HG03442 (cell line): ENCODE data around the gene SAMD9L.
A peak's percentile ranks its signal among the peaks of the same experiment; 100 is the strongest.

Experiments
- ATAC-seq: cut with Tn5 transposase; IDR thresholded peaks from one replicate; pipeline ENCODE4 v1.9.1; 2021; ENCODE audit warnings: mild to moderate bottlenecking, moderate library complexity; ENCODE audit not compliant: unreplicated experiment

SAMD9L gene

GRCh38 chr7:93148144-93148543, at the start of gene SAMD9L:
Gene SAMD9L, minus strand, starts transcription at chr7:93148385. Its CDS starts 12,414 bp downstream, at chr7:93135971.
- peak; percentile 63 for ATAC-seq

- no peak for ATAC-seq
These were observed 48.2 kb upstream of the SAMD9L start for GRCh38 chr7:93196336-93196735.

GRCh38 chr7:93194386-93194785, 46.2 kb upstream of the SAMD9L start:
- no peak for ATAC-seq

GRCh38 chr7:93188870-93189634, 40.9 kb upstream of the SAMD9L start:
- no peak for ATAC-seq

- no peak for ATAC-seq
These were observed 37.3 kb upstream of the SAMD9L start for GRCh38 chr7:93185303-93186027.

- ATAC-seq, result no peak
These were observed 31.0 kb upstream of the SAMD9L start for GRCh38 chr7:93179173-93179572.

- no peak for ATAC-seq
These were observed 30.0 kb upstream of the SAMD9L start for GRCh38 chr7:93178213-93178612.

GRCh38 chr7:93176992-93177580, 28.9 kb upstream of the SAMD9L start:
- ATAC-seq, result no peak

GRCh38 chr7:93175219-93175618, 27.0 kb upstream of the SAMD9L start:
- ATAC-seq, result no peak

- ATAC-seq, result no peak
These were observed 24.5 kb upstream of the SAMD9L start for GRCh38 chr7:93172683-93173082.

GRCh38 chr7:93171606-93172226, 23.5 kb upstream of the SAMD9L start:
- ATAC-seq, result no peak

GRCh38 chr7:93165447-93165846, 17.3 kb upstream of the SAMD9L start:
- ATAC-seq, result peak; percentile 99

GRCh38 chr7:93164766-93165165, 16.6 kb upstream of the SAMD9L start:
- no peak for ATAC-seq

GRCh38 chr7:93161181-93161762, 13.1 kb upstream of the SAMD9L start:
- ATAC-seq, result no peak

- ATAC-seq, result no peak
These were observed 12.2 kb upstream of the SAMD9L start for GRCh38 chr7:93160410-93160809.

GRCh38 chr7:93159490-93159889, 11.3 kb upstream of the SAMD9L start:
- ATAC-seq, result no peak

- no peak for ATAC-seq
These were observed 8.7 kb upstream of the SAMD9L start for GRCh38 chr7:93156884-93157283.

GRCh38 chr7:93150200-93150835, 2.1 kb upstream of the SAMD9L start:
- ATAC-seq, result no peak

- no peak for ATAC-seq
These were observed 542 bp upstream of the SAMD9L start for GRCh38 chr7:93148727-93149126.

- ATAC-seq, result peak; percentile 80
These were observed 822 bp downstream of the SAMD9L start for GRCh38 chr7:93147363-93147762.
